K562 (cell line): ENCODE measurements around the gene CPNE1. TPM values are rescaled to one million over a fixed set of nuclear protein-coding genes. Genes with fewer than 3 reads are reported as not detected.

Experiments
- ATAC-seq: fragments of 200-7000 bp; cut with Tn5 transposase; 3 replicates; pipeline ENCODE4 v1.9.1; 2020; ENCODE audit warnings: moderate library complexity
- BruUV-seq: library from RNA; stranded (reverse); fragments of 400-500 nt; replicated peaks from 2 replicates; lab custom pipeline; 2021; lab: Mats Ljungman, UMichigan
- CTCF ChIA-PET: fragments of 300-600 bp; formaldehyde crosslinking; extraction: SDS; loops from one replicate; lab custom pipeline; 2021; ENCODE audit warnings: low intra/inter-chr PET ratio; lab: Yijun Ruan, JAX
- POLR2A ChIA-PET: fragments of 300-600, 350-650 bp; sonication (Branson Sonifier 250); formaldehyde crosslinking; extraction: SDS; loops from one replicate; lab custom pipeline; 2021; ENCODE audit warnings: antibody characterized with exemption, inconsistent platforms; lab: Yijun Ruan, JAX
- DNase-seq, 4 experiments: peaks; one replicate each; pipeline versions ENCODE4 v3.0.0 to v3.0.0-alpha.2; 2011 to 2018; ENCODE audit warnings: low spot score in 3 of 4, mixed read lengths in 3 of 4; ENCODE audit errors: extremely low read depth in 1 of 4
- FAIRE-seq: peaks from 2 replicates; lab custom pipeline; 2011; peaks lifted over from hg19 to GRCh38; lab: Jason Lieb, UNC
- H2AFZ ChIP-seq: 2 replicates; pipeline ENCODE4 v1.6.0; 2011; ENCODE audit warnings: low read depth, low read length, control low read depth, inconsistent platforms
- H3K27ac ChIP-seq: fragments of 200-600 bp; 3 replicates; pipeline ENCODE4 v1.8.0; 2011; ENCODE audit warnings: low read depth, mild to moderate bottlenecking, control low read depth, inconsistent platforms, low read length, moderate library complexity, mixed read lengths; ENCODE audit errors: extremely low read depth
- H3K27me3 ChIP-seq, 2 experiments: fragments of 300-600 bp in 1 of 2; 2 replicates in 1 of 2; 3 replicates in 1 of 2; pipeline versions ENCODE4 v1.6.0 to v1.8.0; 2011; ENCODE audit warnings: inconsistent platforms in 2 of 2, low read length in 2 of 2, mild to moderate bottlenecking in 1 of 2, mixed read lengths in 1 of 2, moderate library complexity in 1 of 2; ENCODE audit not compliant: control insufficient read depth in 2 of 2, insufficient read depth in 2 of 2
- H3K36me3 ChIP-seq: fragments of 300-600 bp; 3 replicates; pipeline ENCODE4 v1.8.0; 2011; ENCODE audit warnings: mild to moderate bottlenecking, low read length, inconsistent platforms; ENCODE audit not compliant: control insufficient read depth, insufficient read depth
- H3K4me1 ChIP-seq, 2 experiments: fragments of 200-600 bp in 1 of 2; replicated peaks in 1 of 2; 2 replicates in 1 of 2; 3 replicates in 1 of 2; pipeline versions ENCODE4 v1.5.1 to v1.8.0; 2011; ENCODE audit warnings: inconsistent platforms in 2 of 2, low read length in 2 of 2, mild to moderate bottlenecking in 1 of 2, mixed read lengths in 1 of 2, moderate library complexity in 1 of 2; ENCODE audit not compliant: control insufficient read depth in 2 of 2, insufficient read depth in 2 of 2
- H3K4me2 ChIP-seq: 2 replicates; pipeline ENCODE4 v1.6.1; 2011; ENCODE audit warnings: low read length, control low read depth, inconsistent platforms, mixed read lengths; ENCODE audit not compliant: insufficient read depth
- H3K4me3 ChIP-seq: fragments of 200-600 bp; sonication (generic), shearing (Covaris generic); 2 replicates; pipeline ENCODE4 v1.5.1; 2016; ENCODE audit warnings: control low read depth, inconsistent platforms
- H3K79me2 ChIP-seq: fragments of 200-600 bp; 3 replicates; pipeline ENCODE4 v1.8.0; 2011; ENCODE audit warnings: low read length, inconsistent platforms; ENCODE audit not compliant: control insufficient read depth, insufficient read depth
- H3K9ac ChIP-seq, 2 experiments: 2 replicates each; pipeline versions ENCODE4 v1.6.0 to v1.6.1; 2011; ENCODE audit warnings: low read depth in 2 of 2, low read length in 2 of 2, control low read depth in 1 of 2, inconsistent platforms in 1 of 2, mild to moderate bottlenecking in 1 of 2, mixed read lengths in 1 of 2; ENCODE audit not compliant: insufficient read depth in 1 of 2
- H3K9me1 ChIP-seq: one replicate; pipeline ENCODE4 v1.6.0; 2011; ENCODE audit warnings: inconsistent platforms, mild to moderate bottlenecking, low read length, moderate library complexity; ENCODE audit not compliant: control insufficient read depth, insufficient read depth
- H3K9me3 ChIP-seq: replicated peaks from 2 replicates; pipeline ENCODE4 v1.5.1; 2011; ENCODE audit warnings: low read depth, low read length, inconsistent platforms; ENCODE audit not compliant: control insufficient read depth, insufficient read depth
- H4K20me1 ChIP-seq: replicated peaks from 2 replicates; pipeline ENCODE4 v1.6.1; 2011; ENCODE audit warnings: low read length, inconsistent platforms, mixed read lengths; ENCODE audit not compliant: control insufficient read depth, insufficient read depth
- ARNT ChIP-seq, 2 experiments: fragments of 450-650 bp; IDR thresholded peaks; 2 replicates each; pipeline ENCODE4 v1.6.1; 2016; ENCODE audit warnings: mild to moderate bottlenecking in 1 of 2
- C11orf30 ChIP-seq: fragments of 450-650 bp; IDR thresholded peaks from 2 replicates; pipeline ENCODE4 v1.6.1; 2016; ENCODE audit warnings: low read depth, mild to moderate bottlenecking
- FOXJ3 ChIP-seq: sonication (generic); formaldehyde crosslinking; IDR thresholded peaks from 2 replicates; pipeline ENCODE4 v1.4.0; 2020; ENCODE audit warnings: mild to moderate bottlenecking, missing genetic modification reagents
- ZNF217 ChIP-seq: sonication (generic); formaldehyde crosslinking; IDR thresholded peaks from 2 replicates; pipeline ENCODE4 v1.8.0; 2022; ENCODE audit warnings: mild to moderate bottlenecking, missing genetic modification reagents
- ZNF583 ChIP-seq: fragments of 250-450 bp; sonication (Bioruptor Pico); IDR thresholded peaks from 2 replicates; pipeline ENCODE4 v1.4.0; 2020
- WGBS: fragments of 100-300 bp; shearing (Covaris generic); methylation state at CpG from one replicate; pipeline ENCODE4 v1.1.6; 2016; ENCODE audit warnings: low coverage, mixed read lengths; ENCODE audit not compliant: insufficient coverage; ENCODE audit errors: missing lambda C conversion rate; 5-methylcytosine and 5-hydroxymethylcytosine counted together
- in situ Hi-C: fragments of 300-500 bp; cut with MboI; formaldehyde crosslinking; loops from 4 replicates; pipeline ENCODE4 v1.15.0; 2018; ENCODE audit warnings: inconsistent platforms, mixed read lengths
- intact Hi-C: fragments of 100-400 bp; cut with micrococcal nuclease; formaldehyde crosslinking; loops from 2 replicates; pipeline ENCODE4 v1.14.2; 2022
- polyA plus RNA-seq, 8 experiments: library from polyadenylated mRNA; depleted of rRNA in 4 of 8; stranded (reverse) in 5 of 8; unstranded in 3 of 8; fragments of >200 nt; fragmentation: Nextera tagmentation in 2 of 8; fragmentation: Illumina TruSeq in 1 of 8; extraction: Ambion mirVana in 2 of 8; extraction: Trizol in 1 of 8; gene quantifications; 2 replicates each; pipeline versions ENCODE4 v1.2.1 to v1.2.3, GENCODE V29; 2011 to 2014; ENCODE audit warnings: inconsistent platforms in 1 of 8, missing spikeins in 1 of 8
- total RNA-seq, 7 experiments: library from RNA; depleted of rRNA in 6 of 7; stranded (reverse); fragments of >200 nt in 6 of 7; fragmentation: Illumina TruSeq in 2 of 7; extraction: Trizol in 2 of 7; gene quantifications; 2 replicates each; pipeline versions ENCODE4 v1.2.1 to v1.2.3, GENCODE V29; 2011 to 2021; ENCODE audit warnings: low replicate concordance in 1 of 7
- TF ChIP-seq, protein P1 (sequence below): IDR thresholded peaks from 3 replicates; pipeline ENCODE4 v1.6.1; 2011; ENCODE audit warnings: borderline replicate concordance, mild to moderate bottlenecking, moderate library complexity; ENCODE audit not compliant: insufficient read length; ENCODE audit errors: extremely low read depth
- TF ChIP-seq, protein P2 (sequence below): fragments of 250-450 bp; sonication (Bioruptor Pico); IDR thresholded peaks from 2 replicates; pipeline ENCODE4 v1.8.0; 2021; ENCODE audit warnings: moderate library complexity, mild to moderate bottlenecking, inconsistent platforms
- TF ChIP-seq, protein P3 (sequence below): conservative IDR thresholded peaks from 2 replicates; pipeline ENCODE4 v1.6.1; 2011; ENCODE audit warnings: low read depth, mild to moderate bottlenecking, low read length; ENCODE audit not compliant: control insufficient read depth
- TF ChIP-seq, protein P4 (sequence below): IDR thresholded peaks from 2 replicates; pipeline ENCODE4 v1.6.1; 2012; ENCODE audit warnings: low read depth, low read length, improper control_type of control experiment, borderline replicate concordance
- TF ChIP-seq, protein P5 (sequence below): fragments of 450-650 bp; IDR thresholded peaks from 2 replicates; pipeline ENCODE4 v1.6.1; 2018; ENCODE audit warnings: mild to moderate bottlenecking, low read depth; ENCODE audit not compliant: partially characterized antibody

Gene CPNE1
- total and polyA plus RNA-seq, 9 of the 15 experiments (the other 6 are each of a cell fraction or from before 2014, with no cell fraction given): 42.1 to 102 (median 56.0) TPM

DNA sequence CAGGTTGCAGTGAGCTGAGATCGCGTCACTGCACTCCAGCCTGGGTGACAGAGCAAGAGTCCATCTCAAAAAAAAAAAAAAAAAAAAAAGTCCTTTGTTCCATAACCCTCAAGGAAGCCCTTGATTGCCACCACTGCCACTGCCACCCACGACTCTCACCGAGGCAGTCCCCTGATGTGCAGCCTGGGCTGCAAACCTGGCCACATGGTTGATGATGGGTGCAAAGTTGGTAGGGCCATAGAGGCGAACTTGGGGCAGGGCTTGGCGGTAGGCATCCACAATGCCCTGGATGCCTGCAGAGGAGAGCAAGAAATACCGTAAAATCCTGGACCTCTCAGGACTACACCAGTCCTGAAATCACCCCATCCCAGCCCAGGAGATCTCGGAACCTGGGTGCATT lies 37.6 kb downstream of the CPNE1 start (continued):
- TF ChIP-seq, protein P1, sequence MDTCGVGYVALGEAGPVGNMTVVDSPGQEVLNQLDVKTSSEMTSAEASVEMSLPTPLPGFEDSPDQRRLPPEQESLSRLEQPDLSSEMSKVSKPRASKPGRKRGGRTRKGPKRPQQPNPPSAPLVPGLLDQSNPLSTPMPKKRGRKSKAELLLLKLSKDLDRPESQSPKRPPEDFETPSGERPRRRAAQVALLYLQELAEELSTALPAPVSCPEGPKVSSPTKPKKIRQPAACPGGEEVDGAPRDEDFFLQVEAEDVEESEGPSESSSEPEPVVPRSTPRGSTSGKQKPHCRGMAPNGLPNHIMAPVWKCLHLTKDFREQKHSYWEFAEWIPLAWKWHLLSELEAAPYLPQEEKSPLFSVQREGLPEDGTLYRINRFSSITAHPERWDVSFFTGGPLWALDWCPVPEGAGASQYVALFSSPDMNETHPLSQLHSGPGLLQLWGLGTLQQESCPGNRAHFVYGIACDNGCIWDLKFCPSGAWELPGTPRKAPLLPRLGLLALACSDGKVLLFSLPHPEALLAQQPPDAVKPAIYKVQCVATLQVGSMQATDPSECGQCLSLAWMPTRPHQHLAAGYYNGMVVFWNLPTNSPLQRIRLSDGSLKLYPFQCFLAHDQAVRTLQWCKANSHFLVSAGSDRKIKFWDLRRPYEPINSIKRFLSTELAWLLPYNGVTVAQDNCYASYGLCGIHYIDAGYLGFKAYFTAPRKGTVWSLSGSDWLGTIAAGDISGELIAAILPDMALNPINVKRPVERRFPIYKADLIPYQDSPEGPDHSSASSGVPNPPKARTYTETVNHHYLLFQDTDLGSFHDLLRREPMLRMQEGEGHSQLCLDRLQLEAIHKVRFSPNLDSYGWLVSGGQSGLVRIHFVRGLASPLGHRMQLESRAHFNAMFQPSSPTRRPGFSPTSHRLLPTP: no peak

DNA sequence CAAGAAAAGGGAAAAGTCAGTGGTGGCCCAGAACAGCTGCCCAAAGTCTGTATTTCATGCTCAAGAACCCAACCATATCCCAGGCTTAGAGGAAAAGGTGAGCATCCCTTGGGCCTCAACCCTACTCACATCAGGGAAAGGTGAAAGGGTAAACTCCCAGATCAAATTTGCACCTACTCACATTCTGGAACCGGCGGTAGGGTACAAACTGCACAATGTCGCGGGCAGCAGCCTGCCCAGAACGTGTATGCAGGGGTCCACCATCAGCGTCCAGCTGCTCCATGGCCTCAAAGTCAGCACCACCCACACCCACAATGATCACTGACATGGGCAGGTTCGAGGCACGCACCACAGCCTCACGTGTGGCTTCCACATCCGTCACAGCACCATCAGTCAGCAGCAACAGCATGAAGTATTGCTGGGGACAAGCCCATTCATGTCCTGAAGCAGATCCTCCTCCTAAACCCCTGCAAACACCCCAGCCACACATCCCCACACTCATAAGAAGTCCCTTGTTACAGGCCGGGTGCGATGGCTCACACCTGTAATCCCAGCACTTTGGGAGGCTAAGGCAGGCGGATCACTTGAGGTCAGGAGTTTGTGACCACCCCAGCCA lies 38.2 kb downstream of the CPNE1 start:
- in situ Hi-C loops (no loop called here), intact Hi-C loops (no loop called here)
- H4K20me1 ChIP-seq: no peaks in the 10 kb centered on the region
- no peaks in the 10 kb centered on the region for H3K9me3 ChIP-seq
- TF ChIP-seq ZNF217 (CRISPR knock-in tag) (no peak), C11orf30 (no peak), FOXJ3 (CRISPR knock-in tag) (no peak), ZNF583 (CRISPR knock-in tag) (no peak), ARNT (IDR thresholded peaks at IDR 0.05) (no peak)
- TF ChIP-seq, protein P2, sequence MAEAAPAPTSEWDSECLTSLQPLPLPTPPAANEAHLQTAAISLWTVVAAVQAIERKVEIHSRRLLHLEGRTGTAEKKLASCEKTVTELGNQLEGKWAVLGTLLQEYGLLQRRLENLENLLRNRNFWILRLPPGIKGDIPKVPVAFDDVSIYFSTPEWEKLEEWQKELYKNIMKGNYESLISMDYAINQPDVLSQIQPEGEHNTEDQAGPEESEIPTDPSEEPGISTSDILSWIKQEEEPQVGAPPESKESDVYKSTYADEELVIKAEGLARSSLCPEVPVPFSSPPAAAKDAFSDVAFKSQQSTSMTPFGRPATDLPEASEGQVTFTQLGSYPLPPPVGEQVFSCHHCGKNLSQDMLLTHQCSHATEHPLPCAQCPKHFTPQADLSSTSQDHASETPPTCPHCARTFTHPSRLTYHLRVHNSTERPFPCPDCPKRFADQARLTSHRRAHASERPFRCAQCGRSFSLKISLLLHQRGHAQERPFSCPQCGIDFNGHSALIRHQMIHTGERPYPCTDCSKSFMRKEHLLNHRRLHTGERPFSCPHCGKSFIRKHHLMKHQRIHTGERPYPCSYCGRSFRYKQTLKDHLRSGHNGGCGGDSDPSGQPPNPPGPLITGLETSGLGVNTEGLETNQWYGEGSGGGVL: no peak
- TF ChIP-seq, protein P3, sequence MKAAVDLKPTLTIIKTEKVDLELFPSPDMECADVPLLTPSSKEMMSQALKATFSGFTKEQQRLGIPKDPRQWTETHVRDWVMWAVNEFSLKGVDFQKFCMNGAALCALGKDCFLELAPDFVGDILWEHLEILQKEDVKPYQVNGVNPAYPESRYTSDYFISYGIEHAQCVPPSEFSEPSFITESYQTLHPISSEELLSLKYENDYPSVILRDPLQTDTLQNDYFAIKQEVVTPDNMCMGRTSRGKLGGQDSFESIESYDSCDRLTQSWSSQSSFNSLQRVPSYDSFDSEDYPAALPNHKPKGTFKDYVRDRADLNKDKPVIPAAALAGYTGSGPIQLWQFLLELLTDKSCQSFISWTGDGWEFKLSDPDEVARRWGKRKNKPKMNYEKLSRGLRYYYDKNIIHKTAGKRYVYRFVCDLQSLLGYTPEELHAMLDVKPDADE: no peak
- TF ChIP-seq, protein P4, sequence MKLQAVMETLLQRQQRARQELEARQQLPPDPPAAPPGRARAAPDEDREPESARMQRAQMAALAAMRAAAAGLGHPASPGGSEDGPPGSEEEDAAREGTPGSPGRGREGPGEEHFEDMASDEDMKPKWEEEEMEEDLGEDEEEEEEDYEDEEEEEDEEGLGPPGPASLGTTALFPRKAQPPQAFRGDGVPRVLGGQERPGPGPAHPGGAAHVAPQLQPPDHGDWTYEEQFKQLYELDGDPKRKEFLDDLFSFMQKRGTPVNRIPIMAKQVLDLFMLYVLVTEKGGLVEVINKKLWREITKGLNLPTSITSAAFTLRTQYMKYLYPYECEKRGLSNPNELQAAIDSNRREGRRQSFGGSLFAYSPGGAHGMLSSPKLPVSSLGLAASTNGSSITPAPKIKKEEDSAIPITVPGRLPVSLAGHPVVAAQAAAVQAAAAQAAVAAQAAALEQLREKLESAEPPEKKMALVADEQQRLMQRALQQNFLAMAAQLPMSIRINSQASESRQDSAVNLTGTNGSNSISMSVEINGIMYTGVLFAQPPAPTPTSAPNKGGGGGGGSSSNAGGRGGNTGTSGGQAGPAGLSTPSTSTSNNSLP: no peak
- TF ChIP-seq, protein P5, sequence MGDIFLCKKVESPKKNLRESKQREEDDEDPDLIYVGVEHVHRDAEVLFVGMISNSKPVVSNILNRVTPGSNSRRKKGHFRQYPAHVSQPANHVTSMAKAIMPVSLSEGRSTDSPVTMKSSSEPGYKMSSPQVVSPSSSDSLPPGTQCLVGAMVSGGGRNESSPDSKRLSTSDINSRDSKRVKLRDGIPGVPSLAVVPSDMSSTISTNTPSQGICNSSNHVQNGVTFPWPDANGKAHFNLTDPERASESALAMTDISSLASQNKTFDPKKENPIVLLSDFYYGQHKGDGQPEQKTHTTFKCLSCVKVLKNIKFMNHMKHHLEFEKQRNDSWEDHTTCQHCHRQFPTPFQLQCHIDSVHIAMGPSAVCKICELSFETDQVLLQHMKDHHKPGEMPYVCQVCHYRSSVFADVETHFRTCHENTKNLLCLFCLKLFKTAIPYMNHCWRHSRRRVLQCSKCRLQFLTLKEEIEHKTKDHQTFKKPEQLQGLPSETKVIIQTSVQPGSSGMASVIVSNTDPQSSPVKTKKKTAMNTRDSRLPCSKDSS: no peak
- TF ChIP-seq, all 486 proteins: peak for 0
- whole genome bisulfite sequencing: 94% methylated on average over 13 of the region's 13 CpGs
- POLR2A ChIA-PET: interaction anchor here (0.6 kb wide), 2 partner anchors 71 to 876 kb away, joined by 3 read pairs; no protein-coding TSS in a partner anchor
- no peak overlapping the region for H2AFZ ChIP-seq
- CTCF ChIA-PET: no interaction called here
- no peaks in the 10 kb centered on the region for H3K4me1 ChIP-seq
- H3K27ac ChIP-seq: no peak overlapping the region
- H3K4me3 ChIP-seq: no peak overlapping the region
- FAIRE-seq (no peak), DNase-seq (no peak), ATAC-seq (no peak)
- H3K27me3 ChIP-seq: no peaks in the 10 kb centered on the region
- H3K36me3 ChIP-seq: peaks cover 55% of the 10 kb centered on the region; the same call in 2 of the 3 replicates
- TSS peak; percentile 61 for BruUV-seq
- no peak overlapping the region for H3K4me2 ChIP-seq
- no peaks in the 10 kb centered on the region for H3K79me2 ChIP-seq
- H3K9ac ChIP-seq: peak overlapping the region in 1 of 2 experiments; percentile 43; a peak in 1 of 4 replicates
- no peaks in the 10 kb centered on the region for H3K9me1 ChIP-seq
